Fibroblast of lung (primary cell): ENCODE results near the gene ABCB9. TPM values are rescaled to one million over a fixed set of nuclear protein-coding genes. Genes with fewer than 3 reads are reported as not detected.
A peak's percentile ranks its signal among the peaks of the same experiment; 100 is the strongest.

Experiments used
- DNase-seq, 2 donors: peaks; one replicate each; pipeline versions ENCODE4 v3.0.0 to v3.0.0-alpha.2; 2010; ENCODE audit warnings: low read depth in 2 of 2
- H2AFZ ChIP-seq: 2 replicates; pipeline ENCODE4 v1.5.1; 2012; ENCODE audit warnings: low read length, control low read depth, inconsistent platforms
- H3K27ac ChIP-seq: 2 replicates; pipeline ENCODE4 v1.5.1; 2011; ENCODE audit warnings: low read length, control low read depth; ENCODE audit not compliant: insufficient read depth
- H3K27me3 ChIP-seq: 2 replicates; pipeline ENCODE4 v1.5.1; 2011; ENCODE audit warnings: mild to moderate bottlenecking, low read length; ENCODE audit not compliant: control insufficient read depth, insufficient read depth
- H3K36me3 ChIP-seq: 2 replicates; pipeline ENCODE4 v1.5.1; 2011; ENCODE audit warnings: low read length; ENCODE audit not compliant: control insufficient read depth, insufficient read depth
- H3K4me1 ChIP-seq: 2 replicates; pipeline ENCODE4 v1.5.1; 2011; ENCODE audit warnings: low read length; ENCODE audit not compliant: control insufficient read depth, insufficient read depth; ENCODE audit errors: extremely low read depth
- H3K4me2 ChIP-seq: 2 replicates; pipeline ENCODE4 v1.5.1; 2011; ENCODE audit warnings: low read length, control low read depth; ENCODE audit not compliant: insufficient read depth; ENCODE audit errors: extremely low read depth
- H3K4me3 ChIP-seq, 4 experiments: fragments of 200-600 bp in 1 of 4; sonication (generic) in 1 of 4; replicated peaks in 1 of 4; 2 replicates each; pipeline ENCODE4 v1.5.1; 2011 to 2016; ENCODE audit warnings: low read length in 4 of 4, low read depth in 3 of 4, mild to moderate bottlenecking in 3 of 4, control low read depth in 2 of 4, inconsistent platforms in 1 of 4, mixed read lengths in 1 of 4; ENCODE audit not compliant: insufficient read depth in 1 of 4; ENCODE audit errors: control extremely low read depth in 1 of 4
- H3K79me2 ChIP-seq: 2 replicates; pipeline ENCODE4 v1.5.1; 2012; ENCODE audit warnings: mild to moderate bottlenecking, low read length, inconsistent platforms; ENCODE audit not compliant: control insufficient read depth, insufficient read depth
- H3K9ac ChIP-seq: 2 replicates; pipeline ENCODE4 v1.5.1; 2011; ENCODE audit warnings: mild to moderate bottlenecking, low read length, control low read depth; ENCODE audit not compliant: insufficient read depth
- H3K9me3 ChIP-seq: 2 replicates; pipeline ENCODE4 v1.5.1; 2012; ENCODE audit warnings: low read depth, low read length; ENCODE audit not compliant: control insufficient read depth, insufficient read depth
- H4K20me1 ChIP-seq: 2 replicates; pipeline ENCODE4 v1.5.1; 2011; ENCODE audit warnings: low read length; ENCODE audit not compliant: control insufficient read depth, insufficient read depth; ENCODE audit errors: extremely low read depth
- EZH2 ChIP-seq: IDR thresholded peaks from 2 replicates; pipeline ENCODE4 v1.5.1; 2012; ENCODE audit warnings: low read length, control low read depth, mild to moderate bottlenecking; ENCODE audit errors: missing control alignments
- polyA plus RNA-seq, 2 donors: library from polyadenylated mRNA; depleted of rRNA in 1 of 2; stranded (reverse) in 1 of 2; unstranded in 1 of 2; fragments of >200 nt; gene quantifications; 2 replicates each; pipeline ENCODE4 v1.2.1, GENCODE V29; 2011 to 2012; ENCODE audit warnings: missing spikeins in 1 of 2
- total RNA-seq: library from RNA; depleted of rRNA; stranded (reverse); fragments of >200 nt; gene quantifications from 2 replicates; pipeline ENCODE4 v1.2.1, GENCODE V29; 2014
- TF ChIP-seq, protein P1 (sequence below), 2 donors: IDR thresholded peaks in 1 of 2; conservative IDR thresholded peaks in 1 of 2; 1 replicate in 1 of 2; 2 replicates in 1 of 2; pipeline ENCODE4 v1.5.1; 2011 to 2012; ENCODE audit warnings: low read length in 2 of 2, control low read depth in 1 of 2, inconsistent platforms in 1 of 2, low read depth in 1 of 2, mild to moderate bottlenecking in 1 of 2

Gene ABCB9
- total and polyA plus RNA-seq, 2 donors (not counting 1 experiment from before 2014, with no cell fraction given), result 3.8 to 6.3 TPM

DNA sequence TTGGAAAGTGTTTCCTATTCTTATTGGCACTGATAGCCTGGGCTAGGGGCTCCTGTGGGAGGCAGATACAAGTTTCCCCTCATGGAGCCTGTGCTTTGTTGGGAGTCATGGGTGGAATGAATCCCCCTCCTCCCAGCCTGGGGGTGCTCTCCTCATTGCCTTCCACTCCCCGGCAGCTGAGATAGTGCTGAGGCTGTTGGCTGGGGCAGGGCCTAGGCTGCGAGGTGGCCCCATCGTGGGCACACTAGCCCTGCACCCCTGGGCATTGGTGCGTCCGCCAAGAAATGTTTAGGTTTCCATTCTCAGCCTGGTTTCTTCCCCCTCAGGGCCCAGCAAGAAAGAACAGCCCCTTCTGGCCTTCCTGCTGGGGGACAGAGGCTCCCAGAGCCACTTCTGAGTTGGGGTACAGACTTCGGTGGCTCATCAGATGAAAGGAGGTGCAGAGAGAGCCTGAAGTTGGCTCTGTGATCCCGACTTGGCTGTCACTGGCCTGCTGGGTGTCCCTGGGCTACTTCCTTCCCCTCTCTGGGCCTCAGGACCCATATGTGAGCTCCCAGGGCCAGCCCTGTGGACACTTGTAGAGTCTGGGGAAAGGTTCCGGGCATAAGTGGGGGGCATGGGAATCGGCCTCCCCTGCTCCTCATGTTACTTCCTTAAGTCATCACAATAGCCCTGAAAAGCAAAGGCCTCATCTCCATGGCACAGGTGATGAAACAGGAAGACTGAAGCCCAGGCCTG lies 11.6 kb upstream of the ABCB9 start:
- Histone ChIP-seq H3K9me3 (no peaks in the 10 kb centered on the region), H3K36me3 (peaks cover 16% of the 10 kb centered on the region), H3K9ac (no peak overlapping the region), H3K27me3 (no peaks in the 10 kb centered on the region), H3K4me2 (no peak overlapping the region), H3K27ac (no peak overlapping the region), H2AFZ (no peak overlapping the region), H3K79me2 (peaks cover 39% of the 10 kb centered on the region), H4K20me1 (no peaks in the 10 kb centered on the region), H3K4me3 (no peak overlapping the region), H3K4me1 (peaks cover 20% of the 10 kb centered on the region)
- TF ChIP-seq EZH2, result no peak
- TF ChIP-seq, protein P1, sequence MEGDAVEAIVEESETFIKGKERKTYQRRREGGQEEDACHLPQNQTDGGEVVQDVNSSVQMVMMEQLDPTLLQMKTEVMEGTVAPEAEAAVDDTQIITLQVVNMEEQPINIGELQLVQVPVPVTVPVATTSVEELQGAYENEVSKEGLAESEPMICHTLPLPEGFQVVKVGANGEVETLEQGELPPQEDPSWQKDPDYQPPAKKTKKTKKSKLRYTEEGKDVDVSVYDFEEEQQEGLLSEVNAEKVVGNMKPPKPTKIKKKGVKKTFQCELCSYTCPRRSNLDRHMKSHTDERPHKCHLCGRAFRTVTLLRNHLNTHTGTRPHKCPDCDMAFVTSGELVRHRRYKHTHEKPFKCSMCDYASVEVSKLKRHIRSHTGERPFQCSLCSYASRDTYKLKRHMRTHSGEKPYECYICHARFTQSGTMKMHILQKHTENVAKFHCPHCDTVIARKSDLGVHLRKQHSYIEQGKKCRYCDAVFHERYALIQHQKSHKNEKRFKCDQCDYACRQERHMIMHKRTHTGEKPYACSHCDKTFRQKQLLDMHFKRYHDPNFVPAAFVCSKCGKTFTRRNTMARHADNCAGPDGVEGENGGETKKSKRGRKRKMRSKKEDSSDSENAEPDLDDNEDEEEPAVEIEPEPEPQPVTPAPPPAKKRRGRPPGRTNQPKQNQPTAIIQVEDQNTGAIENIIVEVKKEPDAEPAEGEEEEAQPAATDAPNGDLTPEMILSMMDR (conservative IDR thresholded peaks at IDR 0.05 in 1 of 2, IDR thresholded peaks at IDR 0.05 in 1 of 2; ENCODE audit: low read depth in 1 of 2, low read length in 2 of 2), result no peak
- no peak for DNase-seq

DNA sequence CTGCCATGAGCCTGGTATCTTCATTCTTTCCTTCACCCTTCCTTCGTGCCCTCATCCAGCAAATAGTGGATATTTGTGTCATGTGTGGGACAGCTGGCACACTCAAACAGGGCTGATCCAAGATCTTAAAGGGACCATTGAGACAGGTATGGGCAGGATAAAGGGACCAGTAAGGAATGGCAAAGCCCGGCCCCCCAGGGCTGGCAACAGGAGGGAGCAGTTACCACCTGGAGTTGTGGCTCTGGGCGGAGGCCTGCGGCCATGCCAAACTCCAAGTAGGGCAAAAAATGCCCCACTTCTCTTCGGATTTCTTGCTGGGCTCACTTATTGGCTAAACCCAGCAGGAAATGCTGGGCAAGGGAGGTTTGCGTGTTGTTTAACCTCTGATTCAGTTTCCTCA lies 10.9 kb upstream of the ABCB9 start:
- Histone ChIP-seq H3K4me1 (peaks cover 13% of the 10 kb centered on the region), H4K20me1 (no peaks in the 10 kb centered on the region), H3K9ac (no peak overlapping the region), H3K79me2 (peaks cover 32% of the 10 kb centered on the region), H3K27ac (no peak overlapping the region), H3K4me2 (no peak overlapping the region), H3K36me3 (peaks cover 11% of the 10 kb centered on the region), H3K27me3 (no peaks in the 10 kb centered on the region), H3K9me3 (no peaks in the 10 kb centered on the region), H2AFZ (no peak overlapping the region), H3K4me3 (no peak overlapping the region)
- DNase-seq, result no peak
- TF ChIP-seq EZH2, result no peak
- TF ChIP-seq, protein P1 (conservative IDR thresholded peaks at IDR 0.05 in 1 of 2, IDR thresholded peaks at IDR 0.05 in 1 of 2; ENCODE audit: low read depth in 1 of 2, low read length in 2 of 2), result no peak

DNA sequence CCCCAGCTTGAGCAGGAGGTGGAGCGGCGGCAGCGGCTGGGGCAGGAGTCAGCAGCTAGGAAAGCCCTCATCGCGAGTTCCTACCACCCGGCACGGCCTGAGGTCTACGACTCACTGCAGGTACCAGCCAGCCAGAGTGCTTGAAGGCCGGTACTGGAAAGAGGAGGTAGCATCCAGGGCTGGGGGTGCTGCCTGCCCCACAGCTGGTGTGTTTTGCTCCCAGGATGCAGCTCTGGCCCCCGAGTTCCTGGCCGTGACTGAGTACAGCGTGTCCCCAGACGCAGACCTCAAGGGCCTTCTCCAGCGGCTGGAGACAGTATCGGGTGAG lies 10.3 kb upstream of the ABCB9 start:
- H3K9ac ChIP-seq, result no peak overlapping the region
- no peak for TF ChIP-seq EZH2
- TF ChIP-seq, protein P1 (conservative IDR thresholded peaks at IDR 0.05 in 1 of 2, IDR thresholded peaks at IDR 0.05 in 1 of 2; ENCODE audit: low read depth in 1 of 2, low read length in 2 of 2), result no peak
- H3K4me3 ChIP-seq, result peak overlapping the region in 1 of 4 experiments; percentile 86
- no peaks in the 10 kb centered on the region for H4K20me1 ChIP-seq
- no peak overlapping the region for H2AFZ ChIP-seq
- no peaks in the 10 kb centered on the region for H3K9me3 ChIP-seq
- DNase-seq, result peak in 1 of 2 donors; percentile 13
- peak overlapping the region; percentile 97 for H3K27ac ChIP-seq
- peak overlapping the region; percentile 100 for H3K4me2 ChIP-seq
- H3K79me2 ChIP-seq, result peaks cover 27% of the 10 kb centered on the region
- H3K27me3 ChIP-seq, result no peaks in the 10 kb centered on the region
- H3K4me1 ChIP-seq, result peaks cover 12% of the 10 kb centered on the region
- peaks cover 8% of the 10 kb centered on the region for H3K36me3 ChIP-seq
